Esophagus muscularis mucosa (tissue), 4 donors: ENCODE measurements around the gene HDHD2. TPM values are rescaled to one million over a fixed set of nuclear protein-coding genes. Genes with fewer than 3 reads are reported as not detected.
A peak's percentile ranks its signal among the peaks of the same experiment; 100 is the strongest.
"Not testable (repeated sequence)": the region's sequence is repeated elsewhere in the genome, so short reads cannot be mapped to it uniquely, and the experiment has no call there.

Experiments
- DNase-seq: peaks from one replicate; pipeline ENCODE4 v3.0.0-alpha.2; 2017; ENCODE audit errors: extremely low spot score
- H3K27ac ChIP-seq, 4 donors: fragments of 200-600 bp; sonication (generic); replicated peaks in 1 of 4; 1 replicate in 3 of 4; 2 replicates in 1 of 4; pipeline ENCODE4 v1.5.1; 2016 to 2019; ENCODE audit warnings: mild to moderate bottlenecking in 1 of 4
- H3K27me3 ChIP-seq, 4 donors: fragments of 200-600 bp; sonication (generic); one replicate each; pipeline versions ENCODE4 v1.5.1 to v1.6.0; 2016 to 2019
- H3K36me3 ChIP-seq, 4 donors: fragments of 200-600 bp; sonication (generic); one replicate each; pipeline ENCODE4 v1.5.1; 2016 to 2019
- H3K4me1 ChIP-seq, 4 donors: fragments of 200-600 bp; sonication (generic); one replicate each; pipeline ENCODE4 v1.5.1; 2016 to 2019
- H3K4me3 ChIP-seq, 4 donors: fragments of 200-600 bp; sonication (generic); 1 replicate in 2 of 4; 2 replicates in 2 of 4; pipeline ENCODE4 v1.5.1; 2016 to 2019; ENCODE audit warnings: mild to moderate bottlenecking in 4 of 4, moderate library complexity in 1 of 4
- H3K9me3 ChIP-seq, 4 donors: fragments of 200-600 bp; sonication (generic); 1 replicate in 3 of 4; 2 replicates in 1 of 4; pipeline ENCODE4 v1.5.1; 2016 to 2019
- EP300 ChIP-seq: sonication (generic); formaldehyde crosslinking; IDR thresholded peaks from one replicate; pipeline ENCODE4 v1.6.1; 2017; ENCODE audit warnings: antibody characterized with exemption
- POLR2A ChIP-seq: fragments of 450-650 bp; IDR thresholded peaks from one replicate; pipeline ENCODE4 v1.6.1; 2017; ENCODE audit warnings: antibody characterized with exemption, moderate library complexity, mild to moderate bottlenecking, low read depth
- POLR2AphosphoS5 ChIP-seq, 2 donors: sonication (generic); formaldehyde crosslinking; IDR thresholded peaks; one replicate each; pipeline ENCODE4 v1.6.1; 2017; ENCODE audit warnings: antibody characterized with exemption in 2 of 2
- WGBS: methylation state at CpG from one replicate; pipeline ENCODE4 v1.1.5; 2018; 5-methylcytosine and 5-hydroxymethylcytosine counted together
- intact Hi-C: fragments of 100-400 bp; cut with DNase I; formaldehyde crosslinking; loops from one replicate; pipeline ENCODE4 v1.15.1; 2023
- total RNA-seq, 4 donors: library from RNA; depleted of rRNA; stranded (reverse); fragments of >200 nt; gene quantifications; one replicate each; pipeline versions ENCODE4 v1.1.0 to v1.2.1, GENCODE V29; 2016
- TF ChIP-seq, protein P1 (sequence below), 3 experiments: fragments of 200-600 bp in 2 of 3; fragments of 450-650 bp in 1 of 3; sonication (generic) in 2 of 3; IDR thresholded peaks; one replicate each; pipeline ENCODE4 v1.5.1; 2017 to 2019; ENCODE audit warnings: antibody characterized with exemption in 3 of 3, mild to moderate bottlenecking in 2 of 3, moderate library complexity in 1 of 3

The HDHD2 gene, protein sequence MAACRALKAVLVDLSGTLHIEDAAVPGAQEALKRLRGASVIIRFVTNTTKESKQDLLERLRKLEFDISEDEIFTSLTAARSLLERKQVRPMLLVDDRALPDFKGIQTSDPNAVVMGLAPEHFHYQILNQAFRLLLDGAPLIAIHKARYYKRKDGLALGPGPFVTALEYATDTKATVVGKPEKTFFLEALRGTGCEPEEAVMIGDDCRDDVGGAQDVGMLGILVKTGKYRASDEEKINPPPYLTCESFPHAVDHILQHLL
- total RNA-seq, result 10 to 100 TPM; 13.8 to 21.7 (median 19.0) TPM

DNA sequence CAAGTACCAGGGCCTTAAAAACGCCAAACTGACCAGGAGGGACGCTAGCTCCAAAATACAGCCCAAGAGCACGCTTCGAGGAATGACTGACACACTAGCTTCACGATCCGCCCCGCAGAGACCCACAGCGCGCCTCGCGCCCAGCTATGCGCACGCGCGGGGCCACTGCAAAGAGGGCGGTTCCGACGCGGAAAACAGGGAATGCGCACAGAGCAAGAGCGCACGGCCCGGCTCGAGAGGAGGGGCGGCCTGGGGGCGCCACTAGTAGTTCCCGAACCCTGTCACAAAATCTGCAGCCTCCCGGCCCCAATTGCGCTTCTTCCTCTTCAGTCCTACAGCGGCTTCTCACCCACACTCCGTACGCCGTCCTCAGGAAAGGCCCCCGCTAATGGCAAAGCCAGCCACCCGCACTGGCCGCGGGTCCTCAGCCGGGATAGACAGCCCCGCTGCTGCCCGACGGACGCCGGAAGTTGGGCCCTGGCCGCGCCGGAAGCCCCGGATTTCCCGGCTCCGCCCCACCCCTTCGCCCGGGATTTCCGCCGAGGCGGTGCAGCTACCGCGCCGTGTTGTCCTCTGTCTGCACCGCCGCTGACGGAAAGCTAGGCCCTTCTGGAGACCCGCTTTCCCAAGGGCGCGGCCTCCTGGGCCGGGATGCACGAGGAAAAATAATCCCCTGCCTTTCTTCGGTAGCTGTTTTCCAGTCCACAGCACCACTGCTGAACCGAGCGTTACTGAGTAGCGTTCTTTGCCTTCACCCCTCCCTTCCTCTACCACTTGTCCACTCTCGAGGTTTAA is at the start of gene HDHD2:
TSS of gene HDHD2 (minus strand) at position 472 of the 795 bp plus-strand sequence. CDS start 14,061 bp downstream, outside the sequence.
- intact Hi-C loops, result no loop called here
- Histone ChIP-seq H3K4me3 (peak within 1 kb of the TSS; percentile 63 to 75 (median 67)), H3K27ac (peak within 1 kb of the TSS; percentile 87 to 88 (median 88)), H3K27me3 (no peaks in the 10 kb centered on the region), H3K36me3 (peaks cover 0 to 20% (median 11%) of the 10 kb centered on the region in 4 donors), H3K9me3 (no peaks in the 10 kb centered on the region), H3K4me1 (peaks cover 21 to 40% (median 30%) of the 10 kb centered on the region in 4 donors)
- TF ChIP-seq EP300 (no peak), POLR2AphosphoS5 (IDR thresholded peaks at IDR 0.05) (peak; percentile 79 to 94), POLR2A (peak; percentile 72)
- TF ChIP-seq, protein P1, sequence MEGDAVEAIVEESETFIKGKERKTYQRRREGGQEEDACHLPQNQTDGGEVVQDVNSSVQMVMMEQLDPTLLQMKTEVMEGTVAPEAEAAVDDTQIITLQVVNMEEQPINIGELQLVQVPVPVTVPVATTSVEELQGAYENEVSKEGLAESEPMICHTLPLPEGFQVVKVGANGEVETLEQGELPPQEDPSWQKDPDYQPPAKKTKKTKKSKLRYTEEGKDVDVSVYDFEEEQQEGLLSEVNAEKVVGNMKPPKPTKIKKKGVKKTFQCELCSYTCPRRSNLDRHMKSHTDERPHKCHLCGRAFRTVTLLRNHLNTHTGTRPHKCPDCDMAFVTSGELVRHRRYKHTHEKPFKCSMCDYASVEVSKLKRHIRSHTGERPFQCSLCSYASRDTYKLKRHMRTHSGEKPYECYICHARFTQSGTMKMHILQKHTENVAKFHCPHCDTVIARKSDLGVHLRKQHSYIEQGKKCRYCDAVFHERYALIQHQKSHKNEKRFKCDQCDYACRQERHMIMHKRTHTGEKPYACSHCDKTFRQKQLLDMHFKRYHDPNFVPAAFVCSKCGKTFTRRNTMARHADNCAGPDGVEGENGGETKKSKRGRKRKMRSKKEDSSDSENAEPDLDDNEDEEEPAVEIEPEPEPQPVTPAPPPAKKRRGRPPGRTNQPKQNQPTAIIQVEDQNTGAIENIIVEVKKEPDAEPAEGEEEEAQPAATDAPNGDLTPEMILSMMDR (IDR thresholded peaks at IDR 0.05), result no peak
- WGBS, result under 1% methylated on average over 40 of the region's 70 CpGs
- DNase-seq, result peak; percentile 93

DNA sequence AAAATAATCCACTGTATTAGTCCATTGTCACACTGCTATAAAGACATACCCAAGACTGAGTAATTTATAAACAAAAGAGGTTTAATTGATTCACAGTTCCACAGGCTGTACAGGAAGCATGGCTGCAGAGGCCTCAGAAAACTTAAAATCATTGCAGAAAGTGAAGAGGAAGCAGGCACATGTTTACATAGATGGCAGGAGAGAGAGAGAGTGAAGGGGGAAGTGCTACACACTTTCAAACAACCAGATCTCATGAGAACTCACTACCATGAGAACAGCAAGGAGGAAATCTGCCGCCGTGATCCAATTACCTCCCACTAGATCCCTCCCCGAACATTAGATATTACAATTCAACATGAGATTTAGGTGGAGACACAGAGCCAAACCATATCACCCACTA is 45.7 kb upstream of the HDHD2 start:
- H3K4me1 ChIP-seq, H3K27ac ChIP-seq, H3K27me3 ChIP-seq, DNase-seq, H3K36me3 ChIP-seq, intact Hi-C loops, H3K4me3 ChIP-seq, H3K9me3 ChIP-seq: not testable (repeated sequence)
- WGBS, result 55% methylated on average over 3 of the region's 3 CpGs

DNA sequence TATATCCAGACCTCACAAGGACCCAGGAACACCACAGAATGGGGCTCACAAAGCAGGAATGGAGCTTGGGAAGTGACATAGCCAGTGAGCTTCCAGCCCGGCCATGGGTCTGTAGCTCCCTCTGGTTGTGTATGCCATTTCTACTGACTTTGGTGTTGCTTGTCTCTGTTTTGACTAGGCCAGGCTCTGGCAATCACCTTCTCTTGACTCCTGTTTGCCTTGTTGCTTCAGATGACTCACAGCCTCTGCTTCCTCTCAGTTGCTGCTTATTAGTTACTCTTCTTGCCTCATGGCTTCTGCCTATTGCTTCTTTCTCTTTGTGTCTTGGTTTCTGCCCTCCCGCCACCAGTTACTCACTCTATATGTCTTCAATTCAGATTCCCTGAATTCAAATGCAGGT is 41.7 kb upstream of the HDHD2 start:
- H3K36me3 ChIP-seq, result no peaks in the 10 kb centered on the region
- H3K27ac ChIP-seq, result no peak overlapping the region
- WGBS, result 96% methylated on average over 2 of the region's 2 CpGs
- intact Hi-C loops, result no loop called here
- TF ChIP-seq, protein P1 (IDR thresholded peaks at IDR 0.05), result no peak
- no peak for TF ChIP-seq POLR2A
- no peak for TF ChIP-seq EP300
- TF ChIP-seq POLR2AphosphoS5 (IDR thresholded peaks at IDR 0.05), result no peak
- H3K4me3 ChIP-seq, result no peak overlapping the region
- DNase-seq, result no peak
- H3K27me3 ChIP-seq, result peaks cover 0 to 14% (median 0%) of the 10 kb centered on the region in 4 donors
- no peaks in the 10 kb centered on the region for H3K9me3 ChIP-seq
- no peaks in the 10 kb centered on the region for H3K4me1 ChIP-seq

DNA sequence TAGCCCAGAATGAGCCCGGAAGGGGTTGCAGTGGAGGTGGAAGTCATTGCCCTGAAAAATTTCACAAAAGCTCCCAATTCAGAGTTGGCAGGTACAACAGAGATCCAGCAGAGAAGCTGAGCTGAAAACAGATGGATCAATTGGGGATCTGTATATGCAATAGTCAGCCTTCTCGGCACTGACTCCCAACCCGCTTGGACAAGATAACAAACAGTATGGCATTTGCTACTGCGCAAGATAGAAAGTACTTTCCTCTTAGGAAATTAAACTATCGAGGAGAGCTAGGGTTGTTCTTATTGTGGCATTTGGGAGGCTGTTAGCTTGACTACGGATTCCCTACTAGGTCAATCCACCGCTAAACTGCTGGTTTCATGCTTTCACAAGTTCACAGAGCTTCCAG is 37.4 kb upstream of the HDHD2 start:
- WGBS, result 96% methylated on average over 7 of the region's 7 CpGs

More for the DNA sequence above, 37.4 kb upstream of the HDHD2 start:
- no peak for DNase-seq
- Histone ChIP-seq H3K27me3 (peaks cover 0 to 5% (median 0%) of the 10 kb centered on the region in 4 donors), H3K4me3 (no peak overlapping the region), H3K4me1 (no peaks in the 10 kb centered on the region), H3K36me3 (no peaks in the 10 kb centered on the region), H3K27ac (no peak overlapping the region), H3K9me3 (no peaks in the 10 kb centered on the region)
- TF ChIP-seq POLR2A (no peak), EP300 (no peak), POLR2AphosphoS5 (IDR thresholded peaks at IDR 0.05) (no peak)
- TF ChIP-seq, protein P1 (IDR thresholded peaks at IDR 0.05), result no peak
- intact Hi-C loops, result no loop called here
